Neutrophil (primary cell): ENCODE measurements around the gene UBQLNL.

Source experiments
- H3K27ac ChIP-seq: fragments of 200-600 bp; sonication (generic); 2 replicates; pipeline ENCODE4 v1.5.1; 2016; ENCODE audit warnings: mild to moderate bottlenecking, moderate library complexity
- H3K27me3 ChIP-seq: fragments of 200-600 bp; sonication (generic); 2 replicates; pipeline ENCODE4 v1.6.0; 2016; ENCODE audit warnings: mild to moderate bottlenecking
- H3K36me3 ChIP-seq: fragments of 200-600 bp; sonication (generic); 2 replicates; pipeline ENCODE4 v1.5.1; 2017
- H3K4me1 ChIP-seq, 2 experiments: fragments of 200-600 bp in 1 of 2; sonication (generic) in 1 of 2; 1 replicate in 1 of 2; 2 replicates in 1 of 2; pipeline versions ENCODE4 v1.5.1 to v1.6.1; 2013 to 2016; ENCODE audit warnings: low read depth in 1 of 2, low read length in 1 of 2, mild to moderate bottlenecking in 1 of 2, moderate library complexity in 1 of 2; ENCODE audit not compliant: control insufficient read depth in 1 of 2, insufficient read depth in 1 of 2
- H3K4me3 ChIP-seq, 2 experiments: fragments of 200-600 bp in 1 of 2; sonication (generic) in 1 of 2; 1 replicate in 1 of 2; 2 replicates in 1 of 2; pipeline ENCODE4 v1.5.1; 2013 to 2016; ENCODE audit warnings: low read depth in 1 of 2, low read length in 1 of 2, mild to moderate bottlenecking in 1 of 2, moderate library complexity in 1 of 2
- H3K9me3 ChIP-seq: fragments of 200-600 bp; sonication (generic); 2 replicates; pipeline ENCODE4 v1.5.1; 2016
- CTCF ChIP-seq: fragments of 200-600 bp; sonication (generic); IDR thresholded peaks from 2 replicates; pipeline ENCODE4 v1.5.1; 2016; ENCODE audit warnings: antibody characterized with exemption

Gene UBQLNL

GRCh38 chr11:5516599-5516998 lies at the start of gene UBQLNL:
Gene UBQLNL, minus strand, starts transcription at chr11:5516699. Its CDS starts 258 bp downstream, at chr11:5516441.
- Histone ChIP-seq H3K4me3 (no peak within 1 kb of the TSS), H3K4me1 (no peaks in the 10 kb centered on the region), H3K27ac (no peak within 1 kb of the TSS), H3K27me3 (no peaks in the 10 kb centered on the region), H3K36me3 (no peaks in the 10 kb centered on the region), H3K9me3 (no peaks in the 10 kb centered on the region)
- TF ChIP-seq CTCF: no peak

GRCh38 chr11:5564259-5565019 lies 47.9 kb upstream of the UBQLNL start:
- no peak for TF ChIP-seq CTCF
- Histone ChIP-seq H3K27ac (no peak overlapping the region), H3K36me3 (no peaks in the 10 kb centered on the region), H3K9me3 (no peaks in the 10 kb centered on the region), H3K4me1 (no peaks in the 10 kb centered on the region), H3K4me3 (no peak overlapping the region), H3K27me3 (no peaks in the 10 kb centered on the region)

- H3K27ac ChIP-seq: no peak overlapping the region
- H3K9me3 ChIP-seq: no peaks in the 10 kb centered on the region
- H3K4me1 ChIP-seq: no peaks in the 10 kb centered on the region
- no peak overlapping the region for H3K4me3 ChIP-seq
- TF ChIP-seq CTCF: no peak
- H3K36me3 ChIP-seq: no peaks in the 10 kb centered on the region
- H3K27me3 ChIP-seq: no peaks in the 10 kb centered on the region
These were observed 41.3 kb upstream of the UBQLNL start for GRCh38 chr11:5557751-5558150.

GRCh38 chr11:5556596-5557188 lies 40.2 kb upstream of the UBQLNL start:
- TF ChIP-seq CTCF: no peak
- Histone ChIP-seq H3K36me3 (no peaks in the 10 kb centered on the region), H3K9me3 (no peaks in the 10 kb centered on the region), H3K4me1 (no peaks in the 10 kb centered on the region), H3K27me3 (no peaks in the 10 kb centered on the region), H3K27ac (no peak overlapping the region), H3K4me3 (no peak overlapping the region)

GRCh38 chr11:5553343-5553742 lies 36.8 kb upstream of the UBQLNL start:
- Histone ChIP-seq H3K36me3 (no peaks in the 10 kb centered on the region), H3K4me3 (no peak overlapping the region), H3K27me3 (no peaks in the 10 kb centered on the region), H3K27ac (no peak overlapping the region), H3K9me3 (no peaks in the 10 kb centered on the region), H3K4me1 (no peaks in the 10 kb centered on the region)
- TF ChIP-seq CTCF: no peak
